ENCODE results near the gene PRIMPOL.
"Not testable (repeated sequence)": the region's sequence is repeated elsewhere in the genome, so short reads cannot be mapped to it uniquely, and the experiment has no call there.

PRIMPOL gene

DNA sequence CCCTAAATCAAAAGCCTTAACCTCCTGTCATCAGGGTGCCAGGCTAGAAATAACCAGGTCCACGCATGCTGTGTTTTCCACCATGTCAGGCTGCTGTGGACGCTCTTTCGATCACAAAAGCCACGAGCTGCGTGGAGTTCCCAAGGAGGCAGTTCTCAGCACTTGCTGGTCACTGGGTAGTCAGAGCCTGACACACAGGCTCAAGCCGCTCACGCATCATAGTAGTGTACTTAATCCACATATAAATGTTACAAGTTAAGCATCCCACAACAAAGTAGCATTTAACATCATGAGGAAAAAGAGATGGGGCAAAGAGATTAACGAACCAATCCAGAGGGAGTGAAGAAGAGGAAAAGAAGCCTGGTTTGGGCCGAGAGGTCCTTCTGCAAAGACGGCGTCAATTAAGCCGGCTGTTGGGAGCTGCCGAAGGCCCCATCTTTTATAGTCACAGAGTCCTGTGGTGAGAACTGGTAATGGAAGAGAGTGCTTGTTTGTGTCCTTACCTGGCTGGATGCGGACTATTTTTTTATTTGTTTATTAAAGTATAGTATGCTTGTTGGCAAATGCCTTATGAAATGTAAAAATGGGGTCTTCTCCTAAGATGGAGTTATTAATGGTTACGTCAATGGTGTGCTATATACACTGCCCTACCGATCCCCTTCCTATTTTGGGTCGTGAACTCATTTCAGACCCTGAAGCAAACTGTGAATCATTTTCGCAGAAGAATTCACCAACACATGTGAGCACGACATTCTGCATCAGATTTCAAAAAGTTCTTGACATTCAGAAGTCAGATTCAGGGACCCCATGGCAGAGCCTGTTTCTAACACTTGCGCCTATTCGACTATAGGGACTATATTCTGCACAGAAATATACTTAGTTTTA, 675 bp downstream of the PRIMPOL start:
- peak overlapping the region; percentile 90 for H3K27ac ChIP-seq (ENCODE audit: low read depth, low read length)
- H3K9me3 ChIP-seq (ENCODE audit: control insufficient read depth in 5 of 5, low read length in 5 of 5), result no peaks in the 10 kb centered on the region
- H3K9ac ChIP-seq (ENCODE audit: low read length in 5 of 5), result peak overlapping the region; percentile 80 to 96 (median 94)
- no peaks in the 10 kb centered on the region for H3K27me3 ChIP-seq (ENCODE audit: control insufficient read depth in 5 of 5, insufficient read depth in 4 of 5, low read length in 5 of 5)
- peaks cover 0 to 3% (median 0%) of the 10 kb centered on the region in 5 donors for H3K36me3 ChIP-seq (ENCODE audit: control insufficient read depth in 5 of 5, insufficient read depth in 5 of 5, low read length in 5 of 5)
- peaks cover 8 to 33% (median 29%) of the 10 kb centered on the region in 5 donors for H3K4me1 ChIP-seq (ENCODE audit: control insufficient read depth in 5 of 5, insufficient read depth in 5 of 5, low read length in 5 of 5)
- H3K4me3 ChIP-seq (ENCODE audit: low read depth in 1 of 5, low read length in 5 of 5), result peak overlapping the region; percentile 85 to 97 (median 92)

DNA sequence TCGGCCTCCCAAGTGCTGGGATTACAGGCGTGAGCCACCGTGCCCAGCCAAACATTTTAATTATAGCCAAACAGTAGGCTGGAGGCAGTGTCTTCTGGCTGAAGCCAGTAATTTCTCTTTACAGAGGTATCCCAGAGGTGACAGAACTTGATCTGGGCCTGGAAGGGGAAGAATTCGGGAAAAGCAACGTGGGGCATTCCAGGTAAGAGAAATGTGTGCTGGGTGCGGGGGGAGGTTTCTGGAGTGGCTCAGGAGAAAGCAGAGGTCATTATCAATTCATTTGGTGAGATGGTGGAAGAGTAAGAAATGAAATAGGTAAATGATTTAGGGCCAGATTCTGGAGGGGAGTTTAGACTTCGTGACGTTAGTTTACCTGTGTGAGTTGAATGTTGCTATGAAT, 2.4 kb downstream of the PRIMPOL start:
- Histone ChIP-seq H3K4me1 (ENCODE audit: control insufficient read depth in 5 of 5, insufficient read depth in 5 of 5, low read length in 5 of 5) (peaks cover 8 to 29% (median 27%) of the 10 kb centered on the region in 5 donors), H3K4me3 (ENCODE audit: low read depth in 1 of 5, low read length in 5 of 5) (no peak overlapping the region), H3K27me3 (ENCODE audit: control insufficient read depth in 5 of 5, insufficient read depth in 4 of 5, low read length in 5 of 5) (no peaks in the 10 kb centered on the region), H3K9ac (ENCODE audit: low read length in 5 of 5) (peak overlapping the region in 1 of 5 donors; percentile 40), H3K27ac (ENCODE audit: low read depth, low read length) (no peak overlapping the region), H3K36me3 (ENCODE audit: control insufficient read depth in 5 of 5, insufficient read depth in 5 of 5, low read length in 5 of 5) (peaks cover 0 to 3% (median 0%) of the 10 kb centered on the region in 5 donors), H3K9me3 (ENCODE audit: control insufficient read depth in 5 of 5, low read length in 5 of 5) (no peaks in the 10 kb centered on the region)

DNA sequence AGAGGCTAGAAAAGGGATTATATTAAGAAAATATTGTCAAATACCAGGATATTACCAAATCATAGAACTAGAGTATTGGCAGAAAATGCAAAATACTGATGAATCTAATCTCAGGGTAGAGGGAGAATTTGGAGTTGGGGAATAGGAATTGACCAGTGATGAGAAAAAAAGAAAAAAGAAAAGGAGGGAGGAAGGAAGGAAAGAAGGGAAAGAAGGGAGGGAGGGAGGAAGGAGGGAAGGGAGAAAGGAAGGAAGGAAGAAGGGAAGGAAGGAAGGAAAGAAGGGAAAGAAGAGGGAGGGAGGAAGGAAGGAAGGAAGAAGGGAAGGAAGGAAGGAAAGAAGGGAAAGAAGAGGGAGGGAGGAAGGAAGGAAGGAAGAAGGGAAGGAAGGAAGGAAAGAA, 3.1 kb downstream of the PRIMPOL start:
- not testable (repeated sequence) for H3K4me3 ChIP-seq (ENCODE audit: low read depth in 1 of 5, low read length in 5 of 5); H3K9ac ChIP-seq (ENCODE audit: low read length in 5 of 5); H3K27ac ChIP-seq (ENCODE audit: low read depth, low read length); H3K27me3 ChIP-seq (ENCODE audit: control insufficient read depth in 5 of 5, insufficient read depth in 4 of 5, low read length in 5 of 5); H3K9me3 ChIP-seq (ENCODE audit: control insufficient read depth in 5 of 5, low read length in 5 of 5); H3K36me3 ChIP-seq (ENCODE audit: control insufficient read depth in 5 of 5, insufficient read depth in 5 of 5, low read length in 5 of 5)
- H3K4me1 ChIP-seq (ENCODE audit: control insufficient read depth in 5 of 5, insufficient read depth in 5 of 5, low read length in 5 of 5), result peaks cover 5 to 22% (median 21%) of the 10 kb centered on the region in 5 donors

DNA sequence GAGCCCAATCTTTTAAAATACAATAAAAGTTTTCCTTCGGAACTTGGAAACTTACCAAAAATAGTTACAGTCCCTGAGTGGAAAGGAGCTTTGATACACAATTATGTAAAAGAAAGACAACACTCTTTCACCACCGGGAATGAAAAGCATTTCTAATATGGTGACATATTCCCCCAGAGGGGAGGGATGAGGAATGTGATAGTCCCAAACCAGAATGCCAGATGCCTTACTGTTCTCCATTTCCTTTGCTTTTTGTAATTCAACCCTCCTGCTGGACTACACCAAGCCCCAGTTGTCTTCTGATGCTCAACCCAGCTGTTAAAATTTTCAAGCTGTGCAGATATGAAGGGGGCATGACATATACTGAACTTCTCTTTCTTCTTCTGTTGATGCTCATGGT, 4.1 kb downstream of the PRIMPOL start:
- Histone ChIP-seq H3K4me3 (ENCODE audit: low read depth in 1 of 5, low read length in 5 of 5) (no peak overlapping the region), H3K9ac (ENCODE audit: low read length in 5 of 5) (no peak overlapping the region), H3K27me3 (ENCODE audit: control insufficient read depth in 5 of 5, insufficient read depth in 4 of 5, low read length in 5 of 5) (no peaks in the 10 kb centered on the region), H3K27ac (ENCODE audit: low read depth, low read length) (no peak overlapping the region), H3K9me3 (ENCODE audit: control insufficient read depth in 5 of 5, low read length in 5 of 5) (no peaks in the 10 kb centered on the region), H3K36me3 (ENCODE audit: control insufficient read depth in 5 of 5, insufficient read depth in 5 of 5, low read length in 5 of 5) (peaks cover 0 to 6% (median 2%) of the 10 kb centered on the region in 5 donors), H3K4me1 (ENCODE audit: control insufficient read depth in 5 of 5, insufficient read depth in 5 of 5, low read length in 5 of 5) (peaks cover 0 to 15% (median 12%) of the 10 kb centered on the region in 5 donors)

DNA sequence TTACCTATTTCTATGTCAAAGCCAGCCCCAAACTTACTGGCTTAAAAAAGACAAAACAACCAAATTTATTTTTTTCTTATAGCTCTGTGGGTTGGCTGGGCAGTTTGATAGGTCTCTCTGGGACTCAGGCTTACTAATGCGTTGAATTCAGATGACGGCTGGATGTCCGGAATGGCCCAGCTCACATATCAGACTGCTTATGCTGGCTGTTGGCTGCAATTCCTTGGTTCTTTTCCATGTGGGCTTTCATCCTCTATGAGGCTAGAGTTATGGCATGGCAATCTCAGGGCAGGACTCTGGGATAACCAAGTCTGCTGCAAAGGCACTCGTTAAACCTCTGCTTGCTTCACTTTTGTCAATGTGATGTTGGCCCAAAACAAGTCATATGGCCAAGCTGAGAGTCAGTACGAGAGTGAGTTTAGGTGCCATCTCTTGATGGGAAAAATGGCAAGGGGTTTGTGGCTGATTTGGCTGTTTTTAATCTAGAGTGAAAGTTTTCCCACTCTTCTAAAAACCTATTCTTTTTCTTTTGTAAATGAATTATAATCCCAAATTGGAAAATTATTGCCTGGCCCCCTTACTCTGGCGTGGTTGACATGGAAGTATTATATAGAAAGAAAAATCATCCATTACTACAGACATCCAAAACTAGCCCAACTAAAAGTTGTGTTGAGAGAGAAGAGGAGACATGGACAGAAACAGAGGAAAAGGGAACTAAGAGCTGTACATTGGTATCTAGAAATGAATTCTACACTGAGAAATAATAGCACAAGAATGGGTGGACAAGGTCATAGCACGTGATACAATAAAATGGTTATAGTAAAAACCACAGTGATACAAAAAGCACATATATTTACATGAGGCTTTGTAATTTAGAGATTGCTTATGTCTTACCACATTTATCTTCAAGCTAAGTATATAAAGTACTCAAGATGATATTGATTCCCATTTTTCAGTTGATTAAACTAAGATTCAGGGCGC, 6.6 kb downstream of the PRIMPOL start:
- peaks cover 0 to 2% (median 0%) of the 10 kb centered on the region in 5 donors for H3K4me1 ChIP-seq (ENCODE audit: control insufficient read depth in 5 of 5, insufficient read depth in 5 of 5, low read length in 5 of 5)
- no peak overlapping the region for H3K4me3 ChIP-seq (ENCODE audit: low read depth in 1 of 5, low read length in 5 of 5)
- peaks cover 7 to 19% (median 15%) of the 10 kb centered on the region in 5 donors for H3K36me3 ChIP-seq (ENCODE audit: control insufficient read depth in 5 of 5, insufficient read depth in 5 of 5, low read length in 5 of 5)
- no peak overlapping the region for H3K27ac ChIP-seq (ENCODE audit: low read depth, low read length)
- no peak overlapping the region for H3K9ac ChIP-seq (ENCODE audit: low read length in 5 of 5)
- H3K9me3 ChIP-seq (ENCODE audit: control insufficient read depth in 5 of 5, low read length in 5 of 5), result no peaks in the 10 kb centered on the region
- no peaks in the 10 kb centered on the region for H3K27me3 ChIP-seq (ENCODE audit: control insufficient read depth in 5 of 5, insufficient read depth in 4 of 5, low read length in 5 of 5)

DNA sequence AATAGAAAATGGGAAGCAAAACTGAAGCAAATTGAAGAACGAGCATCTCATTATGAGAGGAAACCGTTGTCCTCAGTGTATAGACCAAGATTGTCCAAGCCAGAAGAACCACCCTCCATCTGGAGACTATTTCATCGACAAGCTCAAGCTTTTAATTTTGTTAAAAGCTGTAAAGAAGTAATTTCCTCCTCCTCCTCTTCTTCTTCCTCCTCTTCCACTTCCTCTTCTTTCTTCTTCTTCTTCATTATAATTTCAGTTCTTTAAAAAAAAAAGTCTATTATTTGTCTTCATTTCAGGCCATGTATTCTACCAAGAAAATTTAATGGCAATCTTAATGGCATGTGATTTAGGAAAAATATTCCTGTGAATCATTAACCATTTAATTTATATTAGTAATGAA, 7.6 kb downstream of the PRIMPOL start:
- Histone ChIP-seq H3K9ac (ENCODE audit: low read length in 5 of 5) (no peak overlapping the region), H3K27ac (ENCODE audit: low read depth, low read length) (no peak overlapping the region), H3K27me3 (ENCODE audit: control insufficient read depth in 5 of 5, insufficient read depth in 4 of 5, low read length in 5 of 5) (no peaks in the 10 kb centered on the region), H3K36me3 (ENCODE audit: control insufficient read depth in 5 of 5, insufficient read depth in 5 of 5, low read length in 5 of 5) (peaks cover 9 to 23% (median 17%) of the 10 kb centered on the region in 5 donors), H3K4me3 (ENCODE audit: low read depth in 1 of 5, low read length in 5 of 5) (no peak overlapping the region), H3K4me1 (ENCODE audit: control insufficient read depth in 5 of 5, insufficient read depth in 5 of 5, low read length in 5 of 5) (no peaks in the 10 kb centered on the region), H3K9me3 (ENCODE audit: control insufficient read depth in 5 of 5, low read length in 5 of 5) (no peaks in the 10 kb centered on the region)

DNA sequence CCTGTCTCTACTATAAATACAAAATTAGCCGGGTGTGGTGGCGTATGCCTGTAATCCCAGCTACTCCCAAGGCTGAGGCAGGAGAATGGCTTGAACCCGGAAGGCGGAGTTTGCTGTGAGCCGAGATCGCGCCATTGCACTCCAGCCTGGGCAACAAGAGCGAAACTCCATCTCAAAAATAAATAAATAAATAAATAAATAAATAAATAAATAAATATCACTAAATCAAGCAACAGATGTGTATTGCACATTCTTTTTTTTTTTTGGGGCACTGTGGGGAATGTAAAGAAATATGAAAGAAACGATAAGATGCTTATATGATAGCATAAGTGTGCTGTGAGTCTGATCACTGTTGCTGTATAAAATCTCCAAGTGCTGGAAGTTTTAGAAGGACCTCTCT, 8.3 kb downstream of the PRIMPOL start:
- not testable (repeated sequence) for H3K9me3 ChIP-seq (ENCODE audit: control insufficient read depth in 5 of 5, low read length in 5 of 5); H3K4me3 ChIP-seq (ENCODE audit: low read depth in 1 of 5, low read length in 5 of 5); H3K27ac ChIP-seq (ENCODE audit: low read depth, low read length); H3K9ac ChIP-seq (ENCODE audit: low read length in 5 of 5); H3K4me1 ChIP-seq (ENCODE audit: control insufficient read depth in 5 of 5, insufficient read depth in 5 of 5, low read length in 5 of 5); H3K27me3 ChIP-seq (ENCODE audit: control insufficient read depth in 5 of 5, insufficient read depth in 4 of 5, low read length in 5 of 5)
- H3K36me3 ChIP-seq (ENCODE audit: control insufficient read depth in 5 of 5, insufficient read depth in 5 of 5, low read length in 5 of 5), result peaks cover 9 to 23% (median 17%) of the 10 kb centered on the region in 5 donors

DNA sequence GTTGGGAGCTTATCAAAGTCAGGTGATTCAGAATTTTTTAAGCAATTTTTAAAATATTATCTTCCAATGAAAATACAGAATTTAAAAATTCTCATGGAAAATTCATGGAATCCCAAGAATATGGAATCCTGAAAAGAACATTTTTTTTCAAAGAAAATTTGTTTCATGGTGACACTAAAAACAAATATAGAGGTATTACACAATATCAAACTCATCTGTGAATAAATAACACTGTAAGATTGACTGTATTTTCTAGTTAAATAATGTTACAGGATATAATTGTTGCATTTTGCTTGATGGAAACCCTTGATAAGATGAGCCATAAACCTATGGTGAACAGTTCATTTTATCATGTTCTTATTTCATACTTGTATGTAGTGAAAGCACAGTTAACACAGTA, 11.4 kb downstream of the PRIMPOL start:
- Histone ChIP-seq H3K9me3 (ENCODE audit: control insufficient read depth in 5 of 5, low read length in 5 of 5) (no peaks in the 10 kb centered on the region), H3K36me3 (ENCODE audit: control insufficient read depth in 5 of 5, insufficient read depth in 5 of 5, low read length in 5 of 5) (peaks cover 9 to 21% (median 18%) of the 10 kb centered on the region in 5 donors), H3K9ac (ENCODE audit: low read length in 5 of 5) (no peak overlapping the region), H3K27ac (ENCODE audit: low read depth, low read length) (no peak overlapping the region), H3K4me3 (ENCODE audit: low read depth in 1 of 5, low read length in 5 of 5) (no peak overlapping the region), H3K4me1 (ENCODE audit: control insufficient read depth in 5 of 5, insufficient read depth in 5 of 5, low read length in 5 of 5) (no peaks in the 10 kb centered on the region), H3K27me3 (ENCODE audit: control insufficient read depth in 5 of 5, insufficient read depth in 4 of 5, low read length in 5 of 5) (no peaks in the 10 kb centered on the region)

DNA sequence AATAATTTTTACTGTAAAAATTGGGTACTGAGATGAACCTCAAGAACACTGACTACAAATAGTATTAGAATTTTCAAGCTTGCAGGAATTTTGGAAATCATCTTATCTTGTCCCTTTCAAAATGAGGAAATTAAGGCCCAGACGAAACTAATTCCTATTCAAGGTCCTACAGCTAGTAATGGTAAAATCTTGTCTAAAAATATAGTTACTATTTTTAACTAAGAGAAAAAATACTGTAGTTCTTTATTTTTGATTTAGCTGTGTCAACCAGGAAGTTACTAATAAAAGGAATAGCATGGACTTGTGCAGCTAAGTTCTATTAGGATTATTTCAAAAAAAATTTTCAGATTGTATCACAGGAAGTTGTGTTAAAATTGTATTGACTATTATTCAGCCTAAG, 12.7 kb downstream of the PRIMPOL start:
- H3K9me3 ChIP-seq (ENCODE audit: control insufficient read depth in 5 of 5, low read length in 5 of 5), result no peaks in the 10 kb centered on the region

More for the DNA sequence above, 12.7 kb downstream of the PRIMPOL start:
- H3K36me3 ChIP-seq (ENCODE audit: control insufficient read depth in 5 of 5, insufficient read depth in 5 of 5, low read length in 5 of 5), result peaks cover 13 to 31% (median 28%) of the 10 kb centered on the region in 5 donors
- no peak overlapping the region for H3K4me3 ChIP-seq (ENCODE audit: low read depth in 1 of 5, low read length in 5 of 5)
- no peak overlapping the region for H3K27ac ChIP-seq (ENCODE audit: low read depth, low read length)
- H3K4me1 ChIP-seq (ENCODE audit: control insufficient read depth in 5 of 5, insufficient read depth in 5 of 5, low read length in 5 of 5), result no peaks in the 10 kb centered on the region
- no peaks in the 10 kb centered on the region for H3K27me3 ChIP-seq (ENCODE audit: control insufficient read depth in 5 of 5, insufficient read depth in 4 of 5, low read length in 5 of 5)
- H3K9ac ChIP-seq (ENCODE audit: low read length in 5 of 5), result no peak overlapping the region
